DOHH2 (cell line): ENCODE data around the gene COL7A1.

ENCODE experiments used
- CTCF ChIP-seq: fragments of 200-600 bp; sonication (generic); IDR thresholded peaks from one replicate; pipeline ENCODE4 v1.5.1; 2014; ENCODE audit warnings: antibody characterized with exemption, mild to moderate bottlenecking, low read depth, low read length; ENCODE audit not compliant: poor library complexity, severe bottlenecking
- EZH2phosphoT487 ChIP-seq: fragments of 200-600 bp; sonication (generic); IDR thresholded peaks from 2 replicates; pipeline ENCODE4 v1.6.1; 2017; ENCODE audit warnings: borderline replicate concordance, mild to moderate bottlenecking, antibody characterized with exemption, low read length, moderate library complexity, mixed read lengths

GRCh38 chr3:48624767-48625166 lies 29.6 kb upstream of the COL7A1 start:
- TF ChIP-seq EZH2phosphoT487, result no peak
- no peak for TF ChIP-seq CTCF
